H9 (cell line): ENCODE data around the gene PDPN. TPM values are rescaled to one million over a fixed set of nuclear protein-coding genes. Genes with fewer than 3 reads are reported as not detected.

Source experiments
- DNase-seq: peaks from one replicate; pipeline ENCODE4 v3.0.0-alpha.2; 2017
- H2AFZ ChIP-seq: one replicate; pipeline ENCODE4 v1.6.1; 2013; ENCODE audit warnings: mild to moderate bottlenecking, low read length, control low read depth, moderate library complexity
- H2AK5ac ChIP-seq: 2 replicates; pipeline ENCODE4 v1.6.1; 2013; ENCODE audit warnings: low read length, control low read depth, mixed read lengths; ENCODE audit not compliant: insufficient read length
- H2BK120ac ChIP-seq: one replicate; pipeline ENCODE4 v1.6.1; 2013; ENCODE audit warnings: low read depth, mild to moderate bottlenecking, low read length, control low read depth, inconsistent platforms; ENCODE audit not compliant: poor library complexity, severe bottlenecking
- H2BK12ac ChIP-seq: 2 replicates; pipeline ENCODE4 v1.6.1; 2013; ENCODE audit warnings: low read length, control low read depth, mixed read lengths, low read depth; ENCODE audit not compliant: insufficient read length
- H2BK15ac ChIP-seq: 2 replicates; pipeline ENCODE4 v1.6.1; 2013; ENCODE audit warnings: low read depth, low read length, control low read depth
- H2BK20ac ChIP-seq: one replicate; pipeline ENCODE4 v1.6.1; 2013; ENCODE audit warnings: low read depth, mild to moderate bottlenecking, low read length, control low read depth, inconsistent platforms; ENCODE audit not compliant: poor library complexity, severe bottlenecking
- H2BK5ac ChIP-seq: 2 replicates; pipeline ENCODE4 v1.6.1; 2013; ENCODE audit warnings: low read length, control low read depth, mixed read lengths; ENCODE audit not compliant: insufficient read length
- H3K14ac ChIP-seq: 2 replicates; pipeline ENCODE4 v1.6.1; 2013; ENCODE audit warnings: low read length, control low read depth; ENCODE audit not compliant: insufficient read depth
- H3K18ac ChIP-seq: 2 replicates; pipeline ENCODE4 v1.6.1; 2013; ENCODE audit warnings: low read depth, mild to moderate bottlenecking, mixed read lengths, low read length, control low read depth; ENCODE audit not compliant: insufficient read length
- H3K23ac ChIP-seq: 2 replicates; pipeline ENCODE4 v1.6.1; 2013; ENCODE audit warnings: low read length, control low read depth, mixed read lengths, low read depth; ENCODE audit not compliant: insufficient read length
- H3K23me2 ChIP-seq: 2 replicates; pipeline ENCODE4 v1.6.1; 2013; ENCODE audit warnings: low read depth, mild to moderate bottlenecking, mixed read lengths, low read length, control low read depth; ENCODE audit not compliant: insufficient read length, poor library complexity, severe bottlenecking
- H3K27ac ChIP-seq: 2 replicates; pipeline ENCODE4 v1.5.1; 2013; ENCODE audit warnings: low read length, control low read depth, mixed read lengths, low read depth; ENCODE audit not compliant: insufficient read length
- H3K27me3 ChIP-seq: 2 replicates; pipeline ENCODE4 v1.6.1; 2013; ENCODE audit warnings: low read length, control low read depth, inconsistent platforms; ENCODE audit not compliant: insufficient read depth
- H3K4ac ChIP-seq: 2 replicates; pipeline ENCODE4 v1.6.1; 2013; ENCODE audit warnings: low read depth, mild to moderate bottlenecking, control low read depth, inconsistent platforms, low read length, moderate library complexity
- H3K4me1 ChIP-seq: 2 replicates; pipeline ENCODE4 v1.6.1; 2013; ENCODE audit warnings: low read length, control low read depth, inconsistent platforms; ENCODE audit not compliant: insufficient read depth
- H3K4me2 ChIP-seq: 2 replicates; pipeline ENCODE4 v1.6.1; 2013; ENCODE audit warnings: low read length, control low read depth, mixed read lengths; ENCODE audit not compliant: insufficient read length, insufficient read depth
- H3K56ac ChIP-seq: 2 replicates; pipeline ENCODE4 v1.6.1; 2013; ENCODE audit warnings: low read depth, mild to moderate bottlenecking, mixed read lengths, low read length, control low read depth; ENCODE audit not compliant: insufficient read length
- H3K79me1 ChIP-seq: 2 replicates; pipeline ENCODE4 v1.6.1; 2013; ENCODE audit warnings: low read depth, mild to moderate bottlenecking, moderate library complexity, low read length, control low read depth, inconsistent platforms; ENCODE audit not compliant: insufficient read depth, poor library complexity, severe bottlenecking
- H3K79me2 ChIP-seq: 2 replicates; pipeline ENCODE4 v1.6.1; 2013; ENCODE audit warnings: low read length, control low read depth, inconsistent platforms; ENCODE audit not compliant: insufficient read depth
- H3K9ac ChIP-seq: 2 replicates; pipeline ENCODE4 v1.6.1; 2013; ENCODE audit warnings: low read length, control low read depth, mixed read lengths; ENCODE audit not compliant: insufficient read length; ENCODE audit errors: extremely low read depth
- H3K9me3 ChIP-seq: one replicate; pipeline ENCODE4 v1.6.1; 2013; ENCODE audit warnings: low read depth, low read length, inconsistent platforms; ENCODE audit not compliant: control insufficient read depth
- H3T11ph ChIP-seq: one replicate; pipeline ENCODE4 v1.6.1; 2013; ENCODE audit warnings: mild to moderate bottlenecking, low read length, control low read depth, inconsistent platforms
- H4K20me1 ChIP-seq: one replicate; pipeline ENCODE4 v1.6.1; 2013; ENCODE audit not compliant: control insufficient read depth, insufficient read length, insufficient read depth
- H4K5ac ChIP-seq: 2 replicates; pipeline ENCODE4 v1.6.1; 2013; ENCODE audit warnings: low read depth, mild to moderate bottlenecking, mixed read lengths, low read length, control low read depth; ENCODE audit not compliant: insufficient read length
- H4K8ac ChIP-seq: replicated peaks from 2 replicates; pipeline ENCODE4 v1.6.1; 2013; ENCODE audit warnings: low read length, control low read depth, mixed read lengths, low read depth; ENCODE audit not compliant: insufficient read length
- H4K91ac ChIP-seq: 2 replicates; pipeline ENCODE4 v1.6.1; 2013; ENCODE audit warnings: low read depth, mild to moderate bottlenecking, moderate library complexity, mixed read lengths, low read length, control low read depth; ENCODE audit not compliant: insufficient read length
- H3K27ac Mint-ChIP-seq, 3 experiments: 2 replicates in 2 of 3; 3 replicates in 1 of 3; pipeline ENCODE4 v1.8.0; 2020 to 2021; ENCODE audit warnings: mixed read lengths in 3 of 3, mild to moderate bottlenecking in 1 of 3, moderate library complexity in 1 of 3
- H3K27me3 Mint-ChIP-seq: 2 replicates; pipeline ENCODE4 v1.8.0; 2021; ENCODE audit warnings: low read depth, mild to moderate bottlenecking, moderate library complexity, mixed read lengths
- H3K36me3 Mint-ChIP-seq, 3 experiments: 2 replicates in 2 of 3; 3 replicates in 1 of 3; pipeline ENCODE4 v1.8.0; 2020 to 2021; ENCODE audit warnings: low read depth in 3 of 3, mixed read lengths in 3 of 3; ENCODE audit not compliant: insufficient read depth in 1 of 3
- H3K4me1 Mint-ChIP-seq, 2 experiments: 2 replicates each; pipeline ENCODE4 v1.8.0; 2020; ENCODE audit warnings: mixed read lengths in 2 of 2
- H3K4me3 Mint-ChIP-seq, 2 experiments: 2 replicates in 1 of 2; 3 replicates in 1 of 2; pipeline ENCODE4 v1.8.0; 2020 to 2021; ENCODE audit warnings: mild to moderate bottlenecking in 2 of 2, mixed read lengths in 2 of 2, moderate library complexity in 1 of 2
- H3K9me3 Mint-ChIP-seq, 2 experiments: 2 replicates in 1 of 2; 3 replicates in 1 of 2; pipeline ENCODE4 v1.8.0; 2020; ENCODE audit warnings: mild to moderate bottlenecking in 2 of 2, mixed read lengths in 2 of 2, moderate library complexity in 1 of 2
- WGBS: extraction: QIAGEN DNeasy Blood & Tissue Kit; methylation state at CpG from one replicate; pipeline ENCODE4 v1.1.7; 2013; ENCODE audit warnings: missing lambda C conversion rate, low lambda C conversion rate, mixed read lengths; ENCODE audit not compliant: insufficient read length; ENCODE audit errors: extremely low coverage; 5-methylcytosine and 5-hydroxymethylcytosine counted together
- total RNA-seq: library from RNA; stranded (reverse); gene quantifications from 2 replicates; pipeline ENCODE4 v1.2.1, GENCODE V29; 2021
- TF ChIP-seq, protein P1 (sequence below): fragments of 200-600 bp; sonication (generic); conservative IDR thresholded peaks from 3 replicates; pipeline ENCODE4 v1.8.0; 2021; ENCODE audit warnings: antibody characterized with exemption, mild to moderate bottlenecking

Gene PDPN
- total RNA-seq, 1 experiment from 2014 or later: 205 TPM

DNA sequence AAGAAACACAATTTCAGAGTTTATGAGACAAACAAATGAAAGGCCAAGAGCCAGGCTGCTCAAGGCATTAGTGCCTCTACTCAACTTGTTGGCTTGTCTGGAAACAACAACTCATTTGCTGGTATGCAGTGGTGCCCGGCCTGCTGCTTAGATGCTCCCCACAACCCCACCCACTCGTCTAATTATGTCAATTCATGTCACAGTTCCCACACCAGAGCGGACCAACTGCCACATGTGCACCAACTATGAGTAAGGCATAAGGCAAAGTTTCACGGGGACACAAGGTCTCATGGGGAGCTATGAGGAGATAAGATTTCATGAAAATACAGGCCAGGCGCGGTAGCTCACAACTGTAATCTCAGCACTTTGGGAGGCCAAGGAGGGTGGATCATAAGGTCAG is 35.4 kb upstream of the PDPN start:
- Mint-ChIP-seq H3K27me3 (peaks cover 1% of the 10 kb centered on the region; the same call in 1 of the 2 replicates), H3K4me3 (no peak overlapping the region), H3K27ac (no peak overlapping the region), H3K9me3 (no peaks in the 10 kb centered on the region), H3K36me3 (no peaks in the 10 kb centered on the region), H3K4me1 (peaks cover 6 to 20% of the 10 kb centered on the region in 2 experiments)
- no peak overlapping the region for H2AFZ ChIP-seq
- WGBS: no CpG with 5 or more reads among the region's 6 CpGs
- H3K4me1 ChIP-seq: no peaks in the 10 kb centered on the region; the same call in none of the 2 replicates
- H4K91ac ChIP-seq: no peak overlapping the region
- H4K8ac ChIP-seq: no peak overlapping the region
- no peak overlapping the region for H3K4ac ChIP-seq
- no peaks in the 10 kb centered on the region for H3K9me3 ChIP-seq
- H3K4me2 ChIP-seq: no peak overlapping the region
- no peaks in the 10 kb centered on the region for H3K79me1 ChIP-seq
- H3K79me2 ChIP-seq: no peaks in the 10 kb centered on the region
- no peak for DNase-seq
- no peak overlapping the region for H3K14ac ChIP-seq
- no peak overlapping the region for H3K18ac ChIP-seq
- H3K23ac ChIP-seq: no peak overlapping the region
- H2BK12ac ChIP-seq: no peak overlapping the region
- H4K5ac ChIP-seq: no peak overlapping the region
- H2BK15ac ChIP-seq: no peak overlapping the region
- H2AK5ac ChIP-seq: no peak overlapping the region
- no peak overlapping the region for H3T11ph ChIP-seq
- H2BK20ac ChIP-seq: no peak overlapping the region
- no peak overlapping the region for H2BK5ac ChIP-seq
- no peak overlapping the region for H3K56ac ChIP-seq
- TF ChIP-seq, protein P1, sequence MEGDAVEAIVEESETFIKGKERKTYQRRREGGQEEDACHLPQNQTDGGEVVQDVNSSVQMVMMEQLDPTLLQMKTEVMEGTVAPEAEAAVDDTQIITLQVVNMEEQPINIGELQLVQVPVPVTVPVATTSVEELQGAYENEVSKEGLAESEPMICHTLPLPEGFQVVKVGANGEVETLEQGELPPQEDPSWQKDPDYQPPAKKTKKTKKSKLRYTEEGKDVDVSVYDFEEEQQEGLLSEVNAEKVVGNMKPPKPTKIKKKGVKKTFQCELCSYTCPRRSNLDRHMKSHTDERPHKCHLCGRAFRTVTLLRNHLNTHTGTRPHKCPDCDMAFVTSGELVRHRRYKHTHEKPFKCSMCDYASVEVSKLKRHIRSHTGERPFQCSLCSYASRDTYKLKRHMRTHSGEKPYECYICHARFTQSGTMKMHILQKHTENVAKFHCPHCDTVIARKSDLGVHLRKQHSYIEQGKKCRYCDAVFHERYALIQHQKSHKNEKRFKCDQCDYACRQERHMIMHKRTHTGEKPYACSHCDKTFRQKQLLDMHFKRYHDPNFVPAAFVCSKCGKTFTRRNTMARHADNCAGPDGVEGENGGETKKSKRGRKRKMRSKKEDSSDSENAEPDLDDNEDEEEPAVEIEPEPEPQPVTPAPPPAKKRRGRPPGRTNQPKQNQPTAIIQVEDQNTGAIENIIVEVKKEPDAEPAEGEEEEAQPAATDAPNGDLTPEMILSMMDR: no peak
- no peaks in the 10 kb centered on the region for H3K23me2 ChIP-seq
- H3K9ac ChIP-seq: no peak overlapping the region
- H4K20me1 ChIP-seq: no peaks in the 10 kb centered on the region
- no peak overlapping the region for H3K27ac ChIP-seq
- H2BK120ac ChIP-seq: no peak overlapping the region
- H3K27me3 ChIP-seq: no peaks in the 10 kb centered on the region
